ENCODE measurements around the gene PSMD7.

The PSMD7 gene

GRCh38 chr16:74288065-74288464, 8.5 kb upstream of the PSMD7 start:
- no peak for TF ChIP-seq TAF1 (IDR thresholded peaks at IDR 0.05; ENCODE audit: low read depth)
- TF ChIP-seq TEAD4 (IDR thresholded peaks at IDR 0.05) = no peak
- TF ChIP-seq EP300 (IDR thresholded peaks at IDR 0.05; ENCODE audit: borderline replicate concordance) = no peak
- TF ChIP-seq FOXM1 (IDR thresholded peaks at IDR 0.05; ENCODE audit: borderline replicate concordance, low read depth) = no peak
- no peak for TF ChIP-seq RAD21 (IDR thresholded peaks at IDR 0.05; ENCODE audit: low read depth)
- TF ChIP-seq TCF12 (IDR thresholded peaks at IDR 0.05; ENCODE audit: low read depth) = no peak
- no peak for TF ChIP-seq CEBPB (IDR thresholded peaks at IDR 0.05)
- TF ChIP-seq YY1 (IDR thresholded peaks at IDR 0.05; ENCODE audit: low read depth) = no peak
- TF ChIP-seq REST (IDR thresholded peaks at IDR 0.05; ENCODE audit: low read depth) = no peak
- TF ChIP-seq CREB1 (IDR thresholded peaks at IDR 0.05; ENCODE audit: low read depth) = no peak
- no peak for TF ChIP-seq NFIC (IDR thresholded peaks at IDR 0.05)
- no peak for TF ChIP-seq USF1 (IDR thresholded peaks at IDR 0.05)
- TF ChIP-seq EGR1 (IDR thresholded peaks at IDR 0.05) = no peak

- no peak for TF ChIP-seq YY1 (IDR thresholded peaks at IDR 0.05; ENCODE audit: low read depth)
- TF ChIP-seq CEBPB (IDR thresholded peaks at IDR 0.05) = no peak
- no peak for TF ChIP-seq REST (IDR thresholded peaks at IDR 0.05; ENCODE audit: low read depth)
- no peak for TF ChIP-seq NFIC (IDR thresholded peaks at IDR 0.05)
- no peak for TF ChIP-seq RAD21 (IDR thresholded peaks at IDR 0.05; ENCODE audit: low read depth)
- TF ChIP-seq USF1 (IDR thresholded peaks at IDR 0.05) = no peak
- TF ChIP-seq EGR1 (IDR thresholded peaks at IDR 0.05) = no peak
- no peak for TF ChIP-seq CREB1 (IDR thresholded peaks at IDR 0.05; ENCODE audit: low read depth)
- TF ChIP-seq EP300 (IDR thresholded peaks at IDR 0.05; ENCODE audit: borderline replicate concordance) = no peak
- no peak for TF ChIP-seq TCF12 (IDR thresholded peaks at IDR 0.05; ENCODE audit: low read depth)
- no peak for TF ChIP-seq MAX (IDR thresholded peaks at IDR 0.05)
- TF ChIP-seq TEAD4 (IDR thresholded peaks at IDR 0.05) = no peak
- no peak for TF ChIP-seq FOXM1 (IDR thresholded peaks at IDR 0.05; ENCODE audit: borderline replicate concordance, low read depth)
- no peak for TF ChIP-seq ZBTB7A (IDR thresholded peaks at IDR 0.05; ENCODE audit: low read depth)
- no peak for TF ChIP-seq TAF1 (IDR thresholded peaks at IDR 0.05; ENCODE audit: low read depth)
These were observed 6.3 kb upstream of the PSMD7 start for GRCh38 chr16:74290356-74290755.

- TF ChIP-seq REST (IDR thresholded peaks at IDR 0.05; ENCODE audit: low read depth) (no peak), USF1 (IDR thresholded peaks at IDR 0.05) (no peak), TCF12 (IDR thresholded peaks at IDR 0.05; ENCODE audit: low read depth) (no peak), YY1 (IDR thresholded peaks at IDR 0.05; ENCODE audit: low read depth) (no peak), CREB1 (IDR thresholded peaks at IDR 0.05; ENCODE audit: low read depth) (no peak), EP300 (IDR thresholded peaks at IDR 0.05; ENCODE audit: borderline replicate concordance) (no peak), EGR1 (IDR thresholded peaks at IDR 0.05) (no peak), ZBTB7A (IDR thresholded peaks at IDR 0.05; ENCODE audit: low read depth) (no peak), FOXM1 (IDR thresholded peaks at IDR 0.05; ENCODE audit: borderline replicate concordance, low read depth) (no peak), MAX (IDR thresholded peaks at IDR 0.05) (no peak), CEBPB (IDR thresholded peaks at IDR 0.05) (no peak), TEAD4 (IDR thresholded peaks at IDR 0.05) (no peak), TAF1 (IDR thresholded peaks at IDR 0.05; ENCODE audit: low read depth) (no peak), RAD21 (IDR thresholded peaks at IDR 0.05; ENCODE audit: low read depth) (no peak)
These were observed 5.4 kb upstream of the PSMD7 start for GRCh38 chr16:74291176-74291575.

Measured in Ishikawa (cell line).